GM19455 (cell line): ENCODE data around the gene RPL37A.

ENCODE experiments used
- ATAC-seq: cut with Tn5 transposase; IDR thresholded peaks from one replicate; pipeline ENCODE4 v1.9.1; 2021; ENCODE audit not compliant: unreplicated experiment

RPL37A gene

GRCh38 chr2:216498379-216499352 is at the start of gene RPL37A:
TSS of gene RPL37A (plus strand) at chr2:216498844. CDS start at chr2:216498875, 31 bp downstream.
- peak; percentile 92 for ATAC-seq

GRCh38 chr2:216450346-216450745 is 48.3 kb upstream of the RPL37A start:
- ATAC-seq, result no peak

DNA sequence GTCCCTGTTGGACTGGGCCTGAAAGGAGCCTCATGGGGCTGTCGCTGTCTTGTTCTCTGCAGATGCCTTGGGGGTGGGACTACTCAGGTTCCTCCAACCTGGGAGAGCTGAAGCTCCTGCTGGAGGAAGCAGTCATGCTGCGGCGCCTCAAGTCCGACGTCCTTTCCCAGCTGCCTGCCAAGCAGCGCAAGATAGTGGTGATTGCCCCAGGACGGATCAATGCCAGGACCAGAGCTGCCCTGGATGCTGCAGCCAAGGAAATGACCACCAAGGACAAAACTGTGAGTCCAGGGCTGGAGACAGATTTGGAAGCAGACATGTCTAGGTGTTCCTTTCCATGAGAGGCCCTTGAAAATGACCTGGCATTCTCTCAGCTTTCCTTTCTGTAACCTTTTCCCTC is 47.9 kb upstream of the RPL37A start:
- no peak for ATAC-seq

GRCh38 chr2:216453955-216454614 is 44.6 kb upstream of the RPL37A start:
- ATAC-seq, result no peak

GRCh38 chr2:216463148-216463547 is 35.5 kb upstream of the RPL37A start:
- ATAC-seq, result no peak

DNA sequence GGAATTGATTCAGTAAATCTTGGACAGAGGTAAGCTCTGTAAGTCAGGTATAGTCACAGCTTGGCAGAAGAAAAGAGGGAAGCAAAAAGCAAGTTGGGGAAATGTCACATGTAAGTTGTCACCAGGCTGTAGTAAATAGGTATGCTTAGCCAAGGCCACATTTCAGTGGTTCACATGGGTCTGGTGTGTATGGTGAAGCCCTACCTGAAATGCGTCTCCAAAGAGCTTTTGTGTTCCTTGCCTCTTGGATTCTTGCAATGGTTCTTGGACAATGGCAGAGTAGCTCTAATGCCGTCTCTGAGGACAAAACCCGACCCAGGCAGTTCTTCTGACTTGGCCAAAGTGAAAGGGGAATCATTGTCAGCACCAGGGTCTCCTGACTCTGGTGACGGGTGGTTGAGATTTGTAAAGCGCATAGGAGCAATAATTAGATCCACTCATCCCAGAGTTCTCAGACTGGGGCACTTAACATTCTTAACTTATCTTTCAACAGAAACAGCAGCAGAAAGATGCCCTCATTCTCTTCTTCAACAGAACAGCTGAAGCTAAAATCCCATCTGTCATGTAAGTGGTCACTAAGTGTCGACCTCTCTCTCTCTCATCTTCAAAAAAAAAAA is 34.4 kb upstream of the RPL37A start:
- ATAC-seq, result no peak

DNA sequence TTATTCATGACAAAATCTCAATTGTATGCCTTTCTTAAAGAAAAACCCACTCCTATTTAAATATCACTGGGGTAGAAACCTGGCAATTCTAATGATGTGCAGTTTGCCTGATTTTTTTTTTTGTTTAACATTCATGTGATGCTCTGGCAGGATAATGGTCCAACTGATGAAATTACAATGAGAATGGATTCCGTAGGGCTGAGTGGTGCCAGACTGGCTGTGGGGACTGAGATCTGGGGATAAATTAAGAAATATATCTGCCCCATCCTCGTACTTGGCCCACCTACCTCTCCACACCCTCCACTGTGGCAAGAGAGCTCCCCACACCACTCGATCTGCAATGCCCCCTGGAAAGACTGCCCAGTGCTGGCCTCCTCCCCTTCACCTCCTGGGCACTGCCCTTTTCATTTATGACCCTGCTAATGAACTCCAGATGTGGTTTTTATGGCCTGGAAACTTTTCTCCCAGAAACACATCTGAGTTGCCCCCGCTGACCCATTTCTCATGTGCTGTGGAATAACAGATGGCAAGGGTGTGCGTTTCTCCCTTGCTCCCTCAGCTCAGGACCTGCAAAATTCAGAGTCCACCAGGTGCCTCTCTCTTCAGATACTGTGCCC is 33.0 kb upstream of the RPL37A start:
- no peak for ATAC-seq

- no peak for ATAC-seq
Observed at GRCh38 chr2:216467845-216468244, 30.8 kb upstream of the RPL37A start.

DNA sequence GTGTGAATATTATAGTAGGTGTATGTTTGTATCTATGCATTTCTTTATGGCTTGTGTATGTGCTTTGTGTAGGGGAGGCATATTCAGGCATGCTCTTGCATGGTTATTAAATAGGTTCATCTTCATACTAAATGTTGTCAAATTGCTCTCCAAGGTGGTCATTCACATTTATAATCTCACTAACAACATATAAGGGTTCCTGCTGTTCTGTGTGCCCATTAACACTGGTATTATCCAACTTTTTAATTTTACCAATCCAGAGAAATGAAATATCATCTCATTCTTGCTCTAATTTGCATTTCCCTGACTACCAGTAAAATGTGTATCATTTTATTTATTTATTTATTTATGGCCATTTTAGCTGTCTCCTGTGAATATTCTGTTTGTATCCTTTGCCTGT is 29.0 kb upstream of the RPL37A start:
- no peak for ATAC-seq

DNA sequence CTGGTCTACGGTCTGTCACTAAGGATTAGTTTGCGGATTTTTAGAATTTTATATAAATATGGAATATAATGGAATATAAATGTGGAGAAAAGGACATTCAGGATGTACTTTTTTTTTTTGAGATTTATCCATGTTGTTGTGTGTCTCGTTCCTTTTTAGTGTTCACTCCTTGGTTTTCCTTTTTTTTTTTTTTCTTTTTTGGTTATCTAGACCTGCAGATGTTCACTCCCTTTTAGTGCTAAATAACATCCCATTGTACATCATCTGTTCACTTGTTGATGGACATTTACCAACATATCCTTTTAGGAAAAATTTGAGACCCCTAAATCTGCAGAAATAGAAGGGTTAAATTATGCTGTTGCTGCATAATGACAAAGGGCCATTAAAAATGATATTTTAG is 25.5 kb upstream of the RPL37A start:
- no peak for ATAC-seq

GRCh38 chr2:216474925-216475670 is 23.5 kb upstream of the RPL37A start:
- no peak for ATAC-seq

- ATAC-seq, result no peak
Observed at GRCh38 chr2:216475767-216476166, 22.9 kb upstream of the RPL37A start.

DNA sequence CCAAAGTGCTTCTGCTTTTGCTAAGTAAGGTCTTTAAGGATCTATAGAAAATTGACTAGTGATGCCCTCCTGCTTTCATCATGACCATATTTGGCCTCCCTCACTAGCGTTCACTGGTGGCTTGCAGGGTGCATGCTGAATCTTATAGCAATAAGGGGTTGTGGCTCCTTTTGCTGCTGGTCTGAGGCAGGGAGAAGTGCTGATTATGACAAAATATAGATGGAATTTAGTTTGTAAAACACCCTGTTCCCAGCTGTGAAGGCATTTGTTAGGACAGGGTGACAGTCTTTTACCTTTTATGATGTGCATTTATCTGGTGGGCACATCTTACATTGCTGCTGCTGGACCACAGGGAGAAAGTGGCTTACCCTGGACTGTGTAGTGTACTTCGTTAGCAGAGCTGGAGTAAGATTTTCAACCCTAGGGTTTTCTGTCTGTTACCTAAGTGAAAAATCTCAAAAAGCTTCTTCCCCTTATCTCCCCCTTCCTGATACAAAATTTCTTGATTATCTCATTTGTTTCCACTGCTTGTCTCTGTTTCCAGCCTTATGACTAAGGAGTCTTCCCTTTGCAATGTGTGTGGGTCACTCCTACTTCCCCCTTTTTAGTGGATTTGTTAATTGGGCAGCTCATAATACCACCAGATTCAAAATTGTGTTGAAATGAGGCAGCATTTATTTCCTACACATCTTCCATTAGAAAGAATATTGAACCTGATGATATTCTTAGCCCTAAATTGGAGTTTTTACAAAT is 21.2 kb upstream of the RPL37A start:
- ATAC-seq, result no peak

DNA sequence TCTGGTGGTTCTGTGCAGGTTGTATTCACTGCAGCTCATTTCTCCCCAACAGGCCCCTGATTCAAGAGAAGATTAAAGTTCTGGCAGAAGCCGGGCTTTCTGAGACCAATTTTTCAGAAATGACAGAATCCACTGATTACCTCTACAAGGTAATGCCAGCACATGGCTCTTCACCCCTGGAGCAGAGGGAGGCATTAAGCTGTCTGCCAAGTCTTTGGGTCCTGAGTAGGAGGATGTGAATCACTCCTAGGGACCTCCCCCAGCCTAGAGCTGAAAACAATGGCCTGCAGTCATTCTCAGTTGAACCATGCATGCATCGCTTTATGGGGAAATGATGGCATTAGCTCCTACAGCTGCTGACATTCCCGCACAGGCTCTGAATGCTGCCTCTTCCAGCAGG is 20.5 kb upstream of the RPL37A start:
- ATAC-seq, result no peak

GRCh38 chr2:216478791-216479190 is 19.9 kb upstream of the RPL37A start:
- ATAC-seq, result no peak

DNA sequence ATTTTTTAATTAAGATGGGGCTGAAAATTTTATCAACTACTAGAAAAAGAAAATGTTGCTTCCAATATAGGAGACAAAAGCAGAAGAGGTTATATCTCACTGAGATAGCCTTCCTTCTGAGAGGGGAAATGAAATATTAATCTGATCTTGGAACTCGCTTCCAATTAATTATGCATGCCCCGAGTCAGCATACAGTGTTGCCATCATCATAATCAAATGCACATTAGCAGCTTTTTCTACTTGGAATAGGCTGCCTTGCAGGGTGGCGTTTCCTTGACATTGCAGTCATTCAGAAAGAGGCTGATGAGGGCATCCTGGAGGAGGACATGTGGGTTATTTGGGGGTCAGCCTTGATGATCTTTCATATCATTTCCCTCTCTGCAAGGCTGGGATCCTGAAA is 18.4 kb upstream of the RPL37A start:
- ATAC-seq, result no peak

DNA sequence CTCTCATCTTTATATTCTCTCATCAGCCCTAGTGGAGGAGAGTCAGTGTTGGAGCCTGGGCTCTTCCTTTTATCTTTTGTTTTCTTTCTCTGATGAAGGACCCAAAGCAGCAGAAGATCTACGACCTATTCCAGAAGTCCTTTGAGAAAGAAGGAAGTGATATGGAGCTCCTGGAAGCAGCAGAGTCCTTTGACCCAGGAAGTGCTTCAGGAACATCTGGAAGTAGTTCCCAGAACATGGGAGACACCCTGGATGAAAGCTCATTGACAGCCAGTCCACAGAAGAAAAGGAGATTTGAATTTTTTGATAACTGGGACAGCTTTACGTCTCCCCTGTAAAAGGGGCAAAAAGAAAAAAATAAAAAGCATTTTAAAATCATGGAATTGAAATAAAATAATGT is 16.0 kb upstream of the RPL37A start:
- ATAC-seq, result no peak

DNA sequence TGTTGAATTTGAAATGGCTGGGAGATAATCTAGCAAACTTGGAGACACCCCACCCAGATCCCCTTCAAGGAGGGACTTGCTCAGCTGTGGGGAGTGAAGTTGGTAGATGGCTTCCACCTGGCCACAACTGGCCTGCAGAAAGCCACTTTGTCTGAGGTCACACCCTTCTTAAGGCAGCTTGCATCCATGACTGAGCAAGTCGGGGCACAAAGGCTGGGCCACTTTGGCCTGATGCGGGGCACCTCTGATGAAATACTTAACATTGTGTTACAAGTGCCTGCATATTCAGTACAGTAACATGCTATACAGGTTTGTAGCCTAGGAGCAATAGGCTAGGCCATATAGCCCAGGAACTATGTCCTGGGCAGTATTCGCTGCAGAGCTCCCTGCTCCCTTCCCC is 13.4 kb upstream of the RPL37A start:
- no peak for ATAC-seq

GRCh38 chr2:216485745-216486144 is 12.9 kb upstream of the RPL37A start:
- ATAC-seq, result no peak

GRCh38 chr2:216486271-216486670 is 12.4 kb upstream of the RPL37A start:
- no peak for ATAC-seq
